ENCODE results near the gene TEX54. TPM values are rescaled to one million over a fixed set of nuclear protein-coding genes. Genes with fewer than 3 reads are reported as not detected.
A peak's percentile ranks its signal among the peaks of the same experiment; 100 is the strongest.

Gene TEX54
- total and polyA plus RNA-seq, 2 of the 13 experiments (the other 11 are each of a cell fraction or from before 2014, with no cell fraction given): not detected

- Histone ChIP-seq H2AFZ (ENCODE audit: low read length) (no peak overlapping the region), H3K9ac (ENCODE audit: insufficient read depth, low read depth, low read length) (peak overlapping the region; percentile 91), H3K4me2 (ENCODE audit: low read depth, low read length) (peak overlapping the region; percentile 85), H3K36me3 (replicated peaks in 1 of 2; ENCODE audit: control insufficient read depth in 1 of 2, insufficient read depth in 2 of 2, low read length in 2 of 2) (peaks cover 29 to 59% of the 10 kb centered on the region in 2 experiments), H3K79me2 (ENCODE audit: insufficient read depth, low read length) (peaks cover 34% of the 10 kb centered on the region), H3K4me3 (replicated peaks in 1 of 3; ENCODE audit: insufficient read depth in 1 of 3, low read depth in 2 of 3, low read length in 3 of 3) (peak overlapping the region; percentile 11 to 92 (median 66); a peak in 4 of 6 replicates), H3K27me3 (ENCODE audit: control insufficient read depth in 1 of 2, insufficient read depth in 2 of 2, low read length in 2 of 2) (no peaks in the 10 kb centered on the region; a peak in 1 of 5 replicates), H3K27ac (ENCODE audit: extremely low read length, insufficient read depth, low read length) (peak overlapping the region; percentile 63), H4K20me1 (ENCODE audit: insufficient read depth, low read length) (no peaks in the 10 kb centered on the region), H3K4me1 (ENCODE audit: insufficient read depth, low read length) (peaks cover 43% of the 10 kb centered on the region), H3K9me3 (ENCODE audit: low read length) (no peaks in the 10 kb centered on the region)
- in situ Hi-C loops (cut with HindIII; ENCODE audit: extremely low pct_ligation_motif_present, low pct_unique_long_range_greater_than_20kb) (no loop called here), intact Hi-C loops (cut with micrococcal nuclease; ENCODE audit: unreplicated experiment) (no loop called here)
- no peak; the same call in 2 of the 3 replicates for ATAC-seq
- WGBS (ENCODE audit: low lambda C conversion rate): 54% methylated on average over 10 of the region's 11 CpGs
- no TSS peak for BruUV-seq (replicated peaks)
- no peak for DNase-seq (ENCODE audit: low spot score)
- POLR2A ChIA-PET: interaction anchor here (0.6 to 9.1 kb wide), 7 partner anchors 12 to 64 kb away, joined by 3 to 201 read pairs (median 5); partner anchors contain the start of genes STX5, WDR74 and ZBTB3
- FAIRE-seq: no peak
- CTCF ChIA-PET (ENCODE audit: low intra/inter-chr PET ratio, low total read pairs): no interaction called here
- TF ChIP-seq ZNF879 (CRISPR knock-in tag; IDR thresholded peaks at IDR 0.05) (no peak), MLXIP (CRISPR knock-in tag; IDR thresholded peaks at IDR 0.05; ENCODE audit: borderline replicate concordance) (no peak), CCDC6 (CRISPR knock-in tag; IDR thresholded peaks at IDR 0.05) (no peak), GATAD1 (CRISPR knock-in tag; IDR thresholded peaks at IDR 0.05) (no peak), REXO4 (CRISPR knock-in tag; IDR thresholded peaks at IDR 0.05; ENCODE audit: borderline replicate concordance) (no peak), ATF7-NPFF (CRISPR knock-in tag; IDR thresholded peaks at IDR 0.05; ENCODE audit: low read depth) (no peak), ETV5 (CRISPR knock-in tag; IDR thresholded peaks at IDR 0.05; ENCODE audit: borderline replicate concordance) (no peak), KIAA2018 (CRISPR knock-in tag; IDR thresholded peaks at IDR 0.05; ENCODE audit: borderline replicate concordance) (0 out of 2 replicates have a peak, but pooled peaks have one; percentile 56), NCOA1 (CRISPR knock-in tag; IDR thresholded peaks at IDR 0.05) (0 out of 2 replicates have a peak, but pooled peaks have one; percentile 21), HOXD1 (CRISPR knock-in tag; IDR thresholded peaks at IDR 0.05) (no peak)
- TF ChIP-seq, protein P1, sequence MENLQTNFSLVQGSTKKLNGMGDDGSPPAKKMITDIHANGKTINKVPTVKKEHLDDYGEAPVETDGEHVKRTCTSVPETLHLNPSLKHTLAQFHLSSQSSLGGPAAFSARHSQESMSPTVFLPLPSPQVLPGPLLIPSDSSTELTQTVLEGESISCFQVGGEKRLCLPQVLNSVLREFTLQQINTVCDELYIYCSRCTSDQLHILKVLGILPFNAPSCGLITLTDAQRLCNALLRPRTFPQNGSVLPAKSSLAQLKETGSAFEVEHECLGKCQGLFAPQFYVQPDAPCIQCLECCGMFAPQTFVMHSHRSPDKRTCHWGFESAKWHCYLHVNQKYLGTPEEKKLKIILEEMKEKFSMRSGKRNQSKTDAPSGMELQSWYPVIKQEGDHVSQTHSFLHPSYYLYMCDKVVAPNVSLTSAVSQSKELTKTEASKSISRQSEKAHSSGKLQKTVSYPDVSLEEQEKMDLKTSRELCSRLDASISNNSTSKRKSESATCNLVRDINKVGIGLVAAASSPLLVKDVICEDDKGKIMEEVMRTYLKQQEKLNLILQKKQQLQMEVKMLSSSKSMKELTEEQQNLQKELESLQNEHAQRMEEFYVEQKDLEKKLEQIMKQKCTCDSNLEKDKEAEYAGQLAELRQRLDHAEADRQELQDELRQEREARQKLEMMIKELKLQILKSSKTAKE (CRISPR knock-in tag; IDR thresholded peaks at IDR 0.05; ENCODE audit: borderline replicate concordance): no peak
Measured at GRCh38 chr11:62792202-62792575, 40.5 kb downstream of the TEX54 start.
